Endothelial cell of umbilical vein (primary cell): ENCODE data around the gene DNAJC22. TPM values are rescaled to one million over a fixed set of nuclear protein-coding genes. Genes with fewer than 3 reads are reported as not detected.

Experiments
- BruUV-seq: library from RNA; stranded (reverse); fragments of 400-500 nt; replicated peaks from 2 replicates; lab custom pipeline; 2021; lab: Mats Ljungman, UMichigan
- CTCF ChIA-PET: fragments of 300-600, 350-600 bp; sonication (Branson Sonifier 250); formaldehyde crosslinking; loops from one replicate; lab custom pipeline; 2021; ENCODE audit warnings: antibody characterized with exemption, inconsistent platforms; lab: Charles Lee
- POLR2A ChIA-PET: fragments of 300-600, 350-600 bp; sonication (Branson Sonifier 250); formaldehyde crosslinking; loops from one replicate; lab custom pipeline; 2021; ENCODE audit warnings: antibody characterized with exemption, inconsistent platforms; lab: Charles Lee
- DNase-seq: peaks from one replicate; pipeline ENCODE4 v3.0.0-alpha.2; 2011; ENCODE audit warnings: low read depth, low spot score
- FAIRE-seq: peaks from 2 replicates; lab custom pipeline; 2011; peaks lifted over from hg19 to GRCh38; lab: Jason Lieb, UNC
- H2AFZ ChIP-seq: 2 replicates; pipeline ENCODE4 v1.6.0; 2012; ENCODE audit warnings: low read depth, low read length, control low read depth, inconsistent platforms
- H3K27ac ChIP-seq: 2 replicates; pipeline ENCODE4 v1.5.1; 2011; ENCODE audit warnings: low read depth, mild to moderate bottlenecking, control low read depth, low read length, moderate library complexity; ENCODE audit not compliant: insufficient read depth
- H3K27me3 ChIP-seq, 2 experiments: 2 replicates each; pipeline versions ENCODE4 v1.6.0 to v1.6.1; 2011; ENCODE audit warnings: low read length in 2 of 2, mixed read lengths in 1 of 2; ENCODE audit not compliant: control insufficient read depth in 2 of 2, insufficient read depth in 2 of 2
- H3K36me3 ChIP-seq, 2 experiments: 2 replicates in 1 of 2; 3 replicates in 1 of 2; pipeline ENCODE4 v1.5.1; 2011; ENCODE audit warnings: low read length in 2 of 2, mild to moderate bottlenecking in 1 of 2, moderate library complexity in 1 of 2; ENCODE audit not compliant: control insufficient read depth in 2 of 2, insufficient read depth in 2 of 2; ENCODE audit errors: extremely low read depth in 1 of 2
- H3K4me1 ChIP-seq: 3 replicates; pipeline ENCODE4 v1.5.1; 2011; ENCODE audit warnings: mild to moderate bottlenecking, low read length; ENCODE audit not compliant: control insufficient read depth, insufficient read depth; ENCODE audit errors: extremely low read depth
- H3K4me2 ChIP-seq: 2 replicates; pipeline ENCODE4 v1.6.1; 2011; ENCODE audit warnings: low read length, control low read depth, mixed read lengths; ENCODE audit not compliant: insufficient read depth
- H3K4me3 ChIP-seq, 3 experiments: fragments of 200-600 bp in 1 of 3; sonication (generic), shearing (Covaris generic) in 1 of 3; replicated peaks in 1 of 3; 2 replicates each; pipeline ENCODE4 v1.5.1; 2011 to 2016; ENCODE audit warnings: control low read depth in 3 of 3, low read length in 3 of 3, mild to moderate bottlenecking in 2 of 3, inconsistent platforms in 1 of 3, low read depth in 1 of 3, moderate library complexity in 1 of 3; ENCODE audit not compliant: insufficient read depth in 1 of 3
- H3K79me2 ChIP-seq: 2 replicates; pipeline ENCODE4 v1.6.0; 2012; ENCODE audit warnings: low read length, inconsistent platforms; ENCODE audit not compliant: control insufficient read depth, insufficient read depth
- H3K9ac ChIP-seq: replicated peaks from 2 replicates; pipeline ENCODE3; 2011; ENCODE audit warnings: low read length, control low read depth; ENCODE audit not compliant: insufficient read depth; ENCODE audit errors: extremely low read depth
- H3K9me1 ChIP-seq: replicated peaks from 3 replicates; pipeline ENCODE4 v1.6.0; 2011; ENCODE audit warnings: mild to moderate bottlenecking, low read length; ENCODE audit not compliant: control insufficient read depth, insufficient read depth; ENCODE audit errors: extremely low read depth
- H3K9me3 ChIP-seq: replicated peaks from 2 replicates; pipeline ENCODE4 v1.5.1; 2012; ENCODE audit warnings: low read length, inconsistent platforms; ENCODE audit not compliant: control insufficient read depth, insufficient read depth
- H4K20me1 ChIP-seq: replicated peaks from 2 replicates; pipeline ENCODE3; 2011; ENCODE audit warnings: mild to moderate bottlenecking, low read length; ENCODE audit not compliant: control insufficient read depth, insufficient read depth; ENCODE audit errors: extremely low read depth
- CTCF ChIP-seq, 2 donors: IDR thresholded peaks; 1 replicate in 1 of 2; 2 replicates in 1 of 2; pipeline ENCODE4 v1.5.1; 2011; ENCODE audit warnings: low read length in 2 of 2, mild to moderate bottlenecking in 2 of 2, moderate library complexity in 2 of 2, control low read depth in 1 of 2, inconsistent platforms in 1 of 2, low read depth in 1 of 2; ENCODE audit not compliant: insufficient read depth in 1 of 2; ENCODE audit errors: extremely low read depth in 1 of 2
- EZH2 ChIP-seq: IDR thresholded peaks from 2 replicates; pipeline ENCODE4 v1.6.1; 2012; ENCODE audit warnings: borderline replicate concordance, low read depth, mild to moderate bottlenecking, moderate library complexity, low read length, inconsistent platforms; ENCODE audit not compliant: severe bottlenecking
- FOS ChIP-seq: IDR thresholded peaks from 2 replicates; pipeline ENCODE4 v1.6.1; 2011; ENCODE audit warnings: mild to moderate bottlenecking, low read length, moderate library complexity, borderline replicate concordance; ENCODE audit not compliant: insufficient read depth
- GATA2 ChIP-seq: IDR thresholded peaks from 2 replicates; pipeline ENCODE4 v1.7.0; 2011; ENCODE audit warnings: low read depth, mild to moderate bottlenecking, moderate library complexity, mixed read lengths, low read length; ENCODE audit not compliant: insufficient read length, insufficient read depth
- JUN ChIP-seq: IDR thresholded peaks from 2 replicates; pipeline ENCODE4 v1.6.1; 2011; ENCODE audit warnings: borderline replicate concordance, low read depth; ENCODE audit not compliant: insufficient read length, insufficient read depth
- MAX ChIP-seq: IDR thresholded peaks from 2 replicates; pipeline ENCODE4 v1.6.1; 2011; ENCODE audit not compliant: insufficient read depth, insufficient read length
- MYC ChIP-seq: IDR thresholded peaks from one replicate; pipeline ENCODE4 v1.6.1; 2011; ENCODE audit warnings: mild to moderate bottlenecking, low read depth, low read length
- POLR2A ChIP-seq: IDR thresholded peaks from 2 replicates; pipeline ENCODE4 v1.6.1; 2012; ENCODE audit warnings: low read depth, mild to moderate bottlenecking, control low read depth, low read length
- POLR2AphosphoS5 ChIP-seq: IDR thresholded peaks from 2 replicates; pipeline ENCODE4 v1.6.1; 2012; ENCODE audit warnings: low read depth, mild to moderate bottlenecking, control low read depth, low read length, moderate library complexity; ENCODE audit not compliant: insufficient read depth
- dilution Hi-C: fragments of 300-500 bp; cut with MboI; formaldehyde crosslinking; loops from one replicate; pipeline ENCODE4 v1.15.0; 2019; ENCODE audit warnings: low sequenced_read_pairs; ENCODE audit not compliant: extremely low pct_ligation_motif_present
- intact Hi-C: fragments of 100-400 bp; cut with micrococcal nuclease; formaldehyde crosslinking; loops from one replicate; pipeline ENCODE4 v1.10.0; 2022
- polyA plus RNA-seq, 4 experiments: library from polyadenylated mRNA; depleted of rRNA in 3 of 4; stranded (reverse) in 3 of 4; unstranded in 1 of 4; fragments of >200 nt; gene quantifications; 2 replicates each; pipeline versions ENCODE4 v1.2.1 to v1.2.3, GENCODE V29; 2011 to 2012; ENCODE audit warnings: missing spikeins in 1 of 4
- total RNA-seq: library from RNA; stranded (reverse); gene quantifications from 2 replicates; pipeline ENCODE4 v1.2.3, GENCODE V29; 2021

Gene DNAJC22
- total and polyA plus RNA-seq, 2 donors (not counting 3 experiments of a cell fraction or from before 2014, with no cell fraction given), result 1.3 to 1.4 TPM

- no peak for TF ChIP-seq POLR2A
- TF ChIP-seq EZH2, result no peak
- TF ChIP-seq CTCF (IDR thresholded peaks at IDR 0.05; ENCODE audit: extremely low read depth in 1 of 2, insufficient read depth in 1 of 2, low read depth in 1 of 2, low read length in 2 of 2), result no peak
- TF ChIP-seq JUN, result no peak
- TF ChIP-seq POLR2AphosphoS5, result no peak
- no peak for TF ChIP-seq GATA2
- TF ChIP-seq MYC, result no peak
- no peak for TF ChIP-seq MAX
- no peak for TF ChIP-seq FOS
- H3K27me3 ChIP-seq, result peaks cover 46 to 69% of the 10 kb centered on the region in 2 experiments
- dilution Hi-C loops, result no loop called here
- H3K4me3 ChIP-seq, result peak overlapping the region in 1 of 3 experiments; percentile 25
- no peaks in the 10 kb centered on the region for H3K9me1 ChIP-seq
- no TSS peak for BruUV-seq
- CTCF ChIA-PET, result interaction anchor here (0.6 to 3.8 kb wide), 32 partner anchors 9 to 283 kb away, joined by 3 to 105 read pairs (median 6); partner anchors contain the start of genes PRPH, SPATS2 and TROAP
- no peaks in the 10 kb centered on the region for H4K20me1 ChIP-seq
- DNase-seq, result no peak
- H3K4me1 ChIP-seq, result peaks cover 25% of the 10 kb centered on the region
- POLR2A ChIA-PET, result interaction anchor here (0.6 to 1.9 kb wide), 2 partner anchors 19 to 203 kb away, joined by 7 to 9 read pairs; partner anchors contain the start of gene TROAP
- no peaks in the 10 kb centered on the region for H3K36me3 ChIP-seq
- intact Hi-C loops, result loop anchor here (1.0 to 10.0 kb wide), 3 partner anchors 18 to 403 kb away; partner anchors contain the start of genes TMBIM6 and TROAP
- no peaks in the 10 kb centered on the region for H3K9me3 ChIP-seq
- H3K27ac ChIP-seq, result no peak overlapping the region
- no peak overlapping the region for H3K9ac ChIP-seq
- no peak overlapping the region for H2AFZ ChIP-seq
- no peak overlapping the region for H3K4me2 ChIP-seq
- FAIRE-seq, result no peak
- H3K79me2 ChIP-seq, result no peaks in the 10 kb centered on the region
These were observed 5.0 kb upstream of the DNAJC22 start for GRCh38 chr12:49341777-49342065.
